GM13977 (cell line): Measurements from ENCODE around the gene POR.

Experiments used
- DNase-seq: peaks from one replicate; pipeline ENCODE4 v3.0.0; 2012; ENCODE audit warnings: low spot score
- CTCF ChIP-seq: IDR thresholded peaks from 2 replicates; pipeline ENCODE4 v1.5.1; 2012; ENCODE audit warnings: mild to moderate bottlenecking, control low read depth; ENCODE audit not compliant: insufficient read depth; ENCODE audit errors: extremely low read depth, missing control alignments
- in situ Hi-C: fragments of 300-500 bp; cut with MboI; formaldehyde crosslinking; loops from one replicate; pipeline ENCODE4 v1.12.0; 2022; ENCODE audit warnings: low sequenced_read_pairs, low pct_unique_long_range_greater_than_20kb, mixed read lengths, inconsistent platforms; ENCODE audit not compliant: unreplicated experiment

Gene POR

GRCh38 chr7:75928568-75928914, 13.6 kb downstream of the POR start:
- DNase-seq, result peak; percentile 74
- in situ Hi-C loops, result no loop called here
- TF ChIP-seq CTCF, result no peak

GRCh38 chr7:75931680-75932079, 16.7 kb downstream of the POR start:
- in situ Hi-C loops, result no loop called here
- no peak for DNase-seq
- TF ChIP-seq CTCF, result no peak

GRCh38 chr7:75937958-75938786, 23.2 kb downstream of the POR start:
- TF ChIP-seq CTCF, result no peak
- no peak for DNase-seq
- in situ Hi-C loops, result no loop called here

GRCh38 chr7:75938921-75939320, 24.0 kb downstream of the POR start:
- DNase-seq, result no peak
- in situ Hi-C loops, result no loop called here
- TF ChIP-seq CTCF, result no peak

GRCh38 chr7:75943864-75944263, 28.9 kb downstream of the POR start:
- no peak for DNase-seq
- in situ Hi-C loops, result no loop called here
- no peak for TF ChIP-seq CTCF

- in situ Hi-C loops, result no loop called here
- TF ChIP-seq CTCF, result no peak
- no peak for DNase-seq
Measured at GRCh38 chr7:75944507-75944906, 29.6 kb downstream of the POR start.
